Thyroid gland (tissue), 4 donors: ENCODE results near the gene SIX2. TPM values are rescaled to one million over a fixed set of nuclear protein-coding genes. Genes with fewer than 3 reads are reported as not detected.

ENCODE experiments used
- DNase-seq, 2 donors: peaks; one replicate each; pipeline ENCODE4 v3.0.0-alpha.2; 2019
- H3K27ac ChIP-seq, 3 donors: fragments of 200-600 bp; sonication (generic); 1 replicate in 2 of 3; 2 replicates in 1 of 3; pipeline ENCODE4 v1.5.1; 2016 to 2019; ENCODE audit warnings: mild to moderate bottlenecking in 1 of 3, moderate library complexity in 1 of 3
- H3K27me3 ChIP-seq: fragments of 200-600 bp; sonication (generic); one replicate; pipeline ENCODE4 v1.5.1; 2019
- H3K36me3 ChIP-seq, 2 donors: fragments of 200-600 bp; sonication (generic); one replicate each; pipeline ENCODE4 v1.5.1; 2016 to 2019
- H3K4me1 ChIP-seq, 2 donors: fragments of 200-600 bp; sonication (generic); one replicate each; pipeline ENCODE4 v1.5.1; 2017 to 2019
- H3K4me3 ChIP-seq, 3 donors: fragments of 200-600 bp; sonication (generic); replicated peaks in 1 of 3; 1 replicate in 2 of 3; 2 replicates in 1 of 3; pipeline ENCODE4 v1.5.1; 2016; ENCODE audit warnings: mild to moderate bottlenecking in 1 of 3
- H3K9me3 ChIP-seq: fragments of 200-600 bp; sonication (generic); one replicate; pipeline ENCODE4 v1.5.1; 2017
- POLR2A ChIP-seq, 2 donors: fragments of 450-650 bp; IDR thresholded peaks; one replicate each; pipeline ENCODE4 v1.6.1; 2017; ENCODE audit warnings: antibody characterized with exemption in 2 of 2, mild to moderate bottlenecking in 2 of 2, moderate library complexity in 1 of 2
- WGBS, 2 donors: methylation state at CpG; one replicate each; pipeline ENCODE4 v1.1.5; 2017; 5-methylcytosine and 5-hydroxymethylcytosine counted together
- intact Hi-C: fragments of 100-400 bp; cut with DNase I; formaldehyde crosslinking; loops from one replicate; pipeline ENCODE4 v1.15.1; 2023
- total RNA-seq, 4 donors: library from RNA; depleted of rRNA; stranded (reverse); fragments of >200 nt; gene quantifications; one replicate each; pipeline ENCODE4 v1.2.3, GENCODE V29; 2016
- TF ChIP-seq, protein P1 (sequence below), 6 experiments: fragments of 200-600 bp in 3 of 6; fragments of 450-650 bp in 3 of 6; sonication (generic) in 3 of 6; IDR thresholded peaks; one replicate each; pipeline ENCODE4 v1.5.1; 2016 to 2019; ENCODE audit warnings: antibody characterized with exemption in 6 of 6, mild to moderate bottlenecking in 2 of 6, inconsistent platforms in 1 of 6, moderate library complexity in 1 of 6

SIX2 gene
- total RNA-seq, 4 donors from 2014 or later: 0.24 to 3.1 (median 1.5) TPM; not detected in 1

DNA sequence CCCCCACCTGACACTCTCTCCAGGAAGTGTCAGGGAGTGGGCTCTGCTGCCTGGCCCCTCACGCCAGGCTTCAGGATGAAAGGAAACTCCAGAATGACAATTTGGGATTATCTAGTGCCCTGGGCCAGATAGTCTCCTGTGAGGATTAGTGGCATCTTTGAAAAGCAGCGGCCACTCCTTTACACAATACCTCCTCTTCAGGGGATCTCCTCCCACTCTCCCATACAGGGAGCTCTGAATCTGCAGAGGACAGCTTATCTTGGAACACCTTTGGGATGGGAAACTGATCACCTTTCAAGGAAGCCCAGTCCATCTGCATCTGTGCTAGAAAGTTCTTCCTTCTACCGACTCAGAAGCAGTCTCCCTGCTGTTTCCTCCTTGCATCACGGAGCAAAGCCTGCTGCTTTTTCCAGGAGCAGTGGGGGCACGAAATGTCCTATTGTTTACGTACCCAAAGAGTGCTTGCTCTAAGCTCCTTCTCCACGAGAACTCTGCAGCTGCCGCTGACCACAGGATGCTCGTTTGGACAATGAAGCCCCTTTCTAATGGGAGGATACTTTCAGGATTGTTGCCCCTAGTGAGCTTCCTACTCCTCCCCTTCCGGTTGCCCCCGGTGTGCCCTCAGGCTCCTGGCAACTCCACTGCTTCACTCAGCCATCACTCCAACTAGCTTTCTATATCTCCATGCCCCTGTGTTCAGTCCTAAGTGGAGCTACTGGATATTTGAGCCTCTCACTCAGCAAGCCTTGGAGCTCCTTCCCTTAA is 36.3 kb downstream of the SIX2 start:
- no peak for DNase-seq
- TF ChIP-seq POLR2A (IDR thresholded peaks at IDR 0.05): no peak
- TF ChIP-seq, protein P1, sequence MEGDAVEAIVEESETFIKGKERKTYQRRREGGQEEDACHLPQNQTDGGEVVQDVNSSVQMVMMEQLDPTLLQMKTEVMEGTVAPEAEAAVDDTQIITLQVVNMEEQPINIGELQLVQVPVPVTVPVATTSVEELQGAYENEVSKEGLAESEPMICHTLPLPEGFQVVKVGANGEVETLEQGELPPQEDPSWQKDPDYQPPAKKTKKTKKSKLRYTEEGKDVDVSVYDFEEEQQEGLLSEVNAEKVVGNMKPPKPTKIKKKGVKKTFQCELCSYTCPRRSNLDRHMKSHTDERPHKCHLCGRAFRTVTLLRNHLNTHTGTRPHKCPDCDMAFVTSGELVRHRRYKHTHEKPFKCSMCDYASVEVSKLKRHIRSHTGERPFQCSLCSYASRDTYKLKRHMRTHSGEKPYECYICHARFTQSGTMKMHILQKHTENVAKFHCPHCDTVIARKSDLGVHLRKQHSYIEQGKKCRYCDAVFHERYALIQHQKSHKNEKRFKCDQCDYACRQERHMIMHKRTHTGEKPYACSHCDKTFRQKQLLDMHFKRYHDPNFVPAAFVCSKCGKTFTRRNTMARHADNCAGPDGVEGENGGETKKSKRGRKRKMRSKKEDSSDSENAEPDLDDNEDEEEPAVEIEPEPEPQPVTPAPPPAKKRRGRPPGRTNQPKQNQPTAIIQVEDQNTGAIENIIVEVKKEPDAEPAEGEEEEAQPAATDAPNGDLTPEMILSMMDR (IDR thresholded peaks at IDR 0.05): no peak
- no peak overlapping the region for H3K4me3 ChIP-seq
- WGBS, 2 donors: 17 to 18% methylated on average over 11 of the region's 11 CpGs
- H3K9me3 ChIP-seq: no peaks in the 10 kb centered on the region
- H3K27me3 ChIP-seq: no peaks in the 10 kb centered on the region
- intact Hi-C loops: no loop called here
- no peaks in the 10 kb centered on the region for H3K4me1 ChIP-seq
- no peak overlapping the region for H3K27ac ChIP-seq
- no peaks in the 10 kb centered on the region for H3K36me3 ChIP-seq

DNA sequence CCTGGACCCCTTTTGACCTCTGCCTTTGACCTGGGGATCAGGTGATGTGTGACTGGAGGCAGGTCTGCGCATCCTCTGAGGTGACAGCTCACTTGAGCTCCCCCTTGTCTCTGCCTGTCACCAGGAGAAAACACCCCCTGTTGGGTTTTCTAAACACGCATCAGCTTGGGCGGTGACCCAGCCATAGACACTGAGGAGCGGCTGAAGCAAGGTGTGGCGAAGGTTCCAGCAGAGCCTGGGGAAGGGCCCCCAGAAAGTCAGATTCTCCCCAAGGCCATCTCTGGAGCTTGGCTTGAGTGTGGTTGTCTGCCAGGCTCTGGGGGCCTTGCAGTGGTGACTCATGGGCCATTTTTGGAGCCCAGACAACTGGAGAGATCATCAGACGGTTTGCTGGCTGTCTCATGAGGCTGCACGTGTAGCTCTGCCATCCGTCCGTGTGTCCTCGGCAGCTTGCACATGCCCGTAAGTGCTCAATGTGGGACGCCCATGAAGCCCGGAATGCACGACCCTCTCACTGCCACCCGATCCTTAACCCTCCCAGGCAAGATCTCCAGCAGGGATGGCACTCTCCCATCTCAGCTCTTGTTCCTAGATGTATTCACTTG is 38.3 kb downstream of the SIX2 start:
- intact Hi-C loops: no loop called here
- Histone ChIP-seq H3K9me3 (no peaks in the 10 kb centered on the region), H3K27me3 (no peaks in the 10 kb centered on the region), H3K4me3 (no peak overlapping the region), H3K36me3 (no peaks in the 10 kb centered on the region), H3K27ac (no peak overlapping the region), H3K4me1 (no peaks in the 10 kb centered on the region)
- no peak for TF ChIP-seq POLR2A (IDR thresholded peaks at IDR 0.05)
- TF ChIP-seq, protein P1 (IDR thresholded peaks at IDR 0.05): no peak
- 78 to 92% methylated on average over 10 to 15 of the region's 15 CpGs for WGBS, 2 donors
- no peak for DNase-seq

DNA sequence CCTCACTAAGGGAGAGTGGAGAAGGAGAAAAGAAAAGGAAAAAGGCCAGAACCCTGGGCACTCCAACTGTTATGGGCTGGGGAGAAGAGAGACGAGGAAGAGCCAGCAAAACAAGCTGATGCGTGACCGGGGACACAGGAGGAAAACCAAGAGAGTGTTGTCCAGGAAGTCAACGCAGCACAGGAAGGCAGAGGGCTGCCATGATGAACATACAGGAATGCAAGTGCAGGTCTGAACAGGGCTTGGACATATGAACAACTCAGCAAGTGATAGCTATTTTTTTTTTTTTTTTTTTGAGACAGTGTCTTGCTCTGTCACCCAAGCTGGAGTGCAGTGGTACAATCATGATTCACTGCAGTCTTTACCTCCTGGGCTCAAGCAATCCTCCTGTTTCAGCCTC is 39.3 kb downstream of the SIX2 start:
- Histone ChIP-seq H3K9me3 (no peaks in the 10 kb centered on the region), H3K36me3 (no peaks in the 10 kb centered on the region), H3K4me3 (no peak overlapping the region), H3K4me1 (peaks cover 0 to under 1% of the 10 kb centered on the region in 2 donors), H3K27ac (no peak overlapping the region), H3K27me3 (no peaks in the 10 kb centered on the region)
- DNase-seq: no peak
- 75 to 86% methylated on average over 4 of the region's 4 CpGs for WGBS, 2 donors
- no peak for TF ChIP-seq POLR2A (IDR thresholded peaks at IDR 0.05)
- TF ChIP-seq, protein P1 (IDR thresholded peaks at IDR 0.05): no peak
- intact Hi-C loops: no loop called here

DNA sequence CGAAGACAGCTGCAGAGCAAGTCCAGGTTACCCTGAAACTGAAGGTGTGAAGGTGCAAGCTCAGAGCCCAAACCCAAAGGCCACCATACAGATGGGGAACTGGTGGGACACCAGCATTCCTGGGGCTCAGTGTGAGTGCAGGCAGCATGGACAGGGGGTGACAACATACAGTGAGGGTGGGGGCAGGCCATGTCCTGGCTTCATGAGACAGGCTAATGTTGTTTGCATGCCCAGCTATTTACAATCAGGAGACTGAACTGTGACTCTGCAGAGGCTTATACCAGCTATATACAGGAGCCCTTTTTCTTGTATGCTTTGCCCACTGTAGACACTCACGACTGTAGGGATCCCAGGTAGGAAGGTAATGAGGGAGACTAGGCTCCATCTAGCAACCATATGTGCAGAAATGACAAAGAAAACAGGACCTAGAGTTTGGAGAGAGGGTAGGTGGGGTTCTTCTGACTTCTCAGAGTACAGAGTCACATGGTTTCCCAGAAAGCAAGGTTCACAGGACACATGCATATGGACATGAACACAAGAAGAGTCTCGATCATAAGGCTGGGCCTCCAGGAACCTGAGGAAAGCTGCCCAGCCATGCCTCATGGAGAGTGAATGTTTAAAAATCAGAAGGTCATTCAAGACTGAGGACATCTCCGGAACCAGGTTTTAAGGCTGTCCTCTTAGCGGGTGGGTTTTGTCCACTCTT is 41.4 kb downstream of the SIX2 start:
- intact Hi-C loops: no loop called here
- 89 to 91% methylated on average over 5 of the region's 5 CpGs for WGBS, 2 donors
- peaks cover 0 to 5% of the 10 kb centered on the region in 2 donors for H3K4me1 ChIP-seq
- TF ChIP-seq, protein P1 (IDR thresholded peaks at IDR 0.05): no peak
- TF ChIP-seq POLR2A (IDR thresholded peaks at IDR 0.05): no peak
- no peaks in the 10 kb centered on the region for H3K27me3 ChIP-seq
- DNase-seq: no peak
- no peaks in the 10 kb centered on the region for H3K36me3 ChIP-seq
- H3K4me3 ChIP-seq: no peak overlapping the region
- no peaks in the 10 kb centered on the region for H3K9me3 ChIP-seq
- H3K27ac ChIP-seq: no peak overlapping the region

DNA sequence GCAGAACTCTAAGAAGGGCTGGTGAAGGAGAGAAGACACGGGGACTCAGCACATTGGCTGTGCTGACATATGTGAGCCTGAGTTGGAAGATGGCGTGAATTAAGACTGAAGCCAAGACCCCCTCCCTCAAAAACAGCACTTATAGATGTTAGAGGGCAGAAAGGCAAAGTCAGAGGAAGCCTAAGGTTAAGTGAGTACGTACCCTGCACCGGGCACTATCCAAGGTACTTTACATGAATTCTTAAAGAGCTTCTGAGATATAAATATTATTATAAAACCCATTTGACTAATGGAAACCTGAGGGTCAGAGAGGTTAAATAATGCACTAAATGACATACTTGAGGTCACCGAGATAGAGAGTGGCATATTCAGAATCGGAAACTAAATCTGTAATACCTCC is 42.2 kb downstream of the SIX2 start:
- Histone ChIP-seq H3K4me1 (peaks cover 0 to 5% of the 10 kb centered on the region in 2 donors), H3K9me3 (no peaks in the 10 kb centered on the region), H3K36me3 (no peaks in the 10 kb centered on the region), H3K27me3 (no peaks in the 10 kb centered on the region), H3K4me3 (no peak overlapping the region), H3K27ac (no peak overlapping the region)
- no peak for DNase-seq
- intact Hi-C loops: no loop called here
- 74 to 77% methylated on average over 6 of the region's 6 CpGs for WGBS, 2 donors
- TF ChIP-seq, protein P1 (IDR thresholded peaks at IDR 0.05): no peak
- TF ChIP-seq POLR2A (IDR thresholded peaks at IDR 0.05): no peak
